HG03354 (cell line): ENCODE data around the gene RCE1.

Source experiments
- ATAC-seq: cut with Tn5 transposase; IDR thresholded peaks from one replicate; pipeline ENCODE4 v1.9.1; 2021; ENCODE audit warnings: mild to moderate bottlenecking; ENCODE audit not compliant: unreplicated experiment, poor library complexity, severe bottlenecking

The RCE1 gene

DNA sequence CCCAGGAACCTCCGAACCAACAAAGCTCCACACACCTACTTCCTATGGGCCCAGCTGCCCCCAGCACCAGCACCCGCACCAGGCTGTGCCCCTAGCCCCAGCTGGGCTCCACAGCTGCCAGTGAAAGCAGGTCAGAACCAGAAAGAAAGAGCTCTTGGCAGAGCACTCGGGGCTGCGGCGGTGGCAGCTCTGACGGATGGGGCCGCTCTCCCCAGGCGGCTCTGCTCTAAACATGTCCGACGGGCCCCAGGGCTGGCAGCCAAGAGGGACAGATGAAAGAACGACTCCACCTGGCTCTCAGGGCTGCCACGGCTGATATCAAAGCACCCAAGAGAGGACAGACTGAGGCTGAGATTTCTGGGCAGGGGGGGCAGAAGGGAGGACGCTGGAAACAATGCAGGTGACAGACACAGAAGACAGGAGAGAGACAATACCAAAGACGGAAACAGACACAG lies 39.3 kb downstream of the RCE1 start:
- no peak for ATAC-seq

DNA sequence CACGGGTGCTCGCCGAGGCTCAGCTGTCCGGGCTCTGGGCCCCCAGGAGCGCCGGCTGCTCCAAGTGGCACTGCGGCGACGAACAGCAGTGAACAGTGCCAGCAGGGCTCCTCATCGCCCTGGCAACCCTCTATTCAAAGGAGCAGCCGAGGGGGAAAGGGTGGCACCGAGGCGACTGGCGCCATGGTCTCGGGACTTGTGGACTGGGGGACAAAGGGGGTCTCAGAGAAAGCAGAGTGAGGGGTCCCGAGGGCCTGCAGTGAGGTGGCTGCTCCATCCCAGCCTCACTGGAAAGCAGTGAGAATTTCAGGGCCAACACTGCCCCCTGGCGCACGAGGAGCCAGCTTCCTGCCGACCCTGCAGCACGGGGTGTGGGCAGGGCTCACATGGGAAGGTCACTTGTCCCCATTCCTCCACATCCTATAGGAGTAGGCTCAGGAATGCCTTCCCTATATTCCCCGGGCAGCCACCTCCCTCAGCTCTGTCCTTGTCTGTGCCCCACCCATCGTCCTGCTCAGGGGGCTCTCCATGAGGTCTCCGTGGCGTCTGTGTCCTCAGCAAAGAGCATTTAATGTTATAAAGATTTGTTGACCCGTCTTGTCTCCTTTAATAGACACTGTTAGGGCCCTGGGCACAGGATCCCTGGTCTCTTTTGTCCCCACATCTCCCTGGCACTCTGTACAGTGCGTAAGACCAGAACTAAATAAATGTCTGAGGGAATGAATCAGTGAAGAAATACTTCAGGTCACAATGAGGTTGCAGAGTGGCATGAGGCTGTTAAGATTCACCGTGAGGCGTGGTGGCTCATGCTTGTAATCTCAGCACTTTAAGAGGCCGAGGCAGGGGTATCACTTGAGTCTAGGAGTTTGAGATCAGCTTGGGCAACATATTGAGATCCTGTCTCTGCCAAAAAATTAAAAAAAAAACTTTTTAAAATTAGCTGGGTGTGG lies 40.0 kb downstream of the RCE1 start:
- ATAC-seq, result no peak

DNA sequence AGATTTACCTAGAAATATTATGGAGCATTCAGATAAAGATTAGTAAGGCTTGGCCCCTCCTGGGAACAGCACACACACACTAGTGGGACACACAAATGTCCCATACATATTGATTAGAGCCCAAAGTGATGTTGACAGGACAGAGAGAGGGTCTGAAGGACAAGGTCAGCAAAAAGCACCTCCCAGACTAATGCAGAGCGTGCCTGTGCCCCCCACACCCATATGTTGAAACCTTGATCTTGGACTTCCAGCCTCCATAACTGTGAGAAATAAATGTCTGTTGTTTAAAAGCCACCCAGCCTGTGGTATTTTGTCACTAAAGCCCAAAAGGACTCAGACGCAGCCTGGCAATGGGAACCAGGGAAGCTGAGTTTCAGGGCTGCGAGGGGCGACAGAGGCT lies 41.2 kb downstream of the RCE1 start:
- ATAC-seq, result no peak

DNA sequence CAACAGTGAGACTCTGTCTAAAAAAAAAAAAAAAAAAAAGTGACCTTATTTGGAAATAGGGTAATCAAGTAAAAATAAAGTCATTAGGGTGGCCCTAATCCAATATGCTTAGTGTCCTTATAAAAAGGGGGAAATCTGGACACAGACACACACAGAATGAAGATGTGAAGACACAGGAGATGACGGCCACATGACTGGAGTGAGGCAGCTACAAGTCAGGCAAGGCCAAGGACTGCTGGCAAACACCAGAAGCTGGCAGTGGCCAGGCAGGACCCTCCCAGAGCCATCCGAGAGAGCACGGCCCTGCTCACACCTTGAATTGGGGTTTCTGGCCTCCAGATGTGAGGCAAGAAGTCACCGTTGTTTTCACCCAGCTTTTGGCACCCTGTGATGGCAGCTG lies 42.2 kb downstream of the RCE1 start:
- ATAC-seq, result no peak

DNA sequence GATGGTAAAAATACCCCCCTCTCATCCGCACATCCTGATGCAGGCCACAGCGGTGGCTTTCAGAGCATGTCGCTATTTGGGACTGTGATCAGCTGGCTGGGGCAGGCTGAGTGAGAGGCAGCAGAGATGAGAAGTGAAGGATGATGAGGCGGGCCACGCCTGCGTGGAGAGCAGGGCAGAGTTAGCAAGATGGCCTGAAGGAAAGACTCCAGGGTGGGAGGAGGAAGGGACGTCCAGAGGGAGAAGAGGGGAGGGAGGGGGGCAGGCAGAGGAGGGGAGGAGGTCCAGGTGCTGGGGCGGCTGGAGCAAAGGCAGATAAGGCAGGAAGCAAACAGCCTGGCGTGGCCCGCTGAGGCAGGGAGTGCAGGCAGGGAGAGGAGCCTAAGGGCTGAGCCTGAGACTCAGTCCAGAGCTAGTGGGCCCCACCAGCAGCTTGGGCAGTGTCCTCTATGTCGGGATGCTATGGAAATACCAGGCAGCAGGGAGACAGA lies 42.8 kb downstream of the RCE1 start:
- no peak for ATAC-seq

DNA sequence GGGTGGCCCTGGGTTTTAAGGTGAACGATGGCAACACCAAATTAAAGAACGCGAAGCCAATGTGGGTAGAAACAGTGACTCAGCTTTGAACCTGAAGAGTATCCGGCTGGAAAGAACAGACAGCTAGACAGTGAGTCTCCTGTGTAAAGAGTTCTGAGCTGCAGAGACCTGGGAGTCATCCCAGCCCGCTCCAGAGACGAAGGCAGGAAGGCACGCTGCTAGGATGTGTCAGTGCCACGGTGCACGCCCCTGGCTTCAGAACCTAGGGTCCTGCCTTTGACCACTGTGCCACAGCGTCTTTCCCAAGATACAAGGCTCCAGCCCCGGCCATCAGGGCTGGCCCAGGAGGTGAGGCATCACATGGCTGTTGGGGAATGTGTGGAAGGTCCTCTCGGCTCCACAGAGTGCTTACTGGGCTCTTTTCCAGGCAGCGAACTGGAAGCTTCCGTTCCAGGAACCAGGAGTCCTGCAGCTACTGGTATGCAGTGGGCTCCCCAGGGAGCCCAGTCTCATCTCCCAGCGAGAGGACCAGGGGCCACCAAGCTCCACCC lies 43.5 kb downstream of the RCE1 start:
- ATAC-seq, result no peak

DNA sequence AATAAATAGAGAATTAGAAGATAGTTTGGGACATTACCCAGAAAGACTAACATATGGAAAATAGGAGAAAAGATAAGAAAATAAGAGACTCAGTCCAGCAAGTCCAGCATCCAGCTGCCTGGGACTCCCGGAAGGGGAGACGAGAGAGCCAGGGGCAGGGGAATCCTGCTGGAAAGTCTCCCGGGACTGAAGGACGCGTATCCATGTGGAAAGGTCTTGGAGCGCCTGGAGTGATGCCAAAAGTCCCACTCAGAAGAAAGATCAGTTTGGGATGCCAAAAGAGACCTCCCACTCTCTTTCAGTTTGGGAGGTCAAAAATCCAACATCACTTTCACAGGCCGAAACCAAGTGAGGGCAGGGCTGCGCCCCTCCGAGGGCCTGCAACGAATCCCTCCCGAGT lies 44.3 kb downstream of the RCE1 start:
- no peak for ATAC-seq

DNA sequence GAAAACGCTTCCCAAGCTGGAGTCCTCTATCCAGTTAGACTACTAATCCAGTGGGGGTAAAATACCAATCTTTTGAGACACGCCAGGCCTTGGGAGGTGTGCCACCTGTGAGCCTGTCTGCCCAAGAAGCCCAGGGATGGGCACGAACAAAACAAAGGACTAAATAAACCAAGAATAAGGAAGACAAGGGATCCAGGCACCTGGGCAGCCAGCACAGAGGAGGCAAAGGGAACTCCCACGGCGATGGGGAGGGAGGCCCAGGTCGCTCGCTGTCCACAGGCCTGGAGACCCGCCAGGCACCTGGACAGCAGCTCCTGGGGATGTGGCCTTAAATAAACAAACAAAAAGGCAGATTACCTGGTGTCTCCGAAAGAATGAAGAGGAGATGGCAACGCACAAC lies 45.0 kb downstream of the RCE1 start:
- ATAC-seq, result no peak

DNA sequence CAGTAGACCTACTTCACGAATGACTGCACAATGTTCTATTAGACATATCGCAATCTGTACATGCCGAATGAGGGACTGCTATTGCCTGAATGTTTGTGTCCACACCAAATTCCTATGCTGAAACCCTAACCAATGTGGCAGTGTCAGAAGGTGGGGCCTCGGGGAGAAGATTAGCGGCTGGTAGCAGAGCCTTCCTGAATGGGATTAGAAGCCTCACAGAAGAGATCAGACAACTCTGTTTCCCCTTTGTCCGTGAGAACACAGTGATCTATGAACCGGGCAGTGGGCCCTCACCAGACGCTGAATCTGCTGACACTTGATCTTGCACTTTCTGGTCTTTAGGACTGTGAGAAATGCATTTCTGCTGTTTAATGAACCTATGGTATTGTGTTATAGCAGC lies 46.7 kb downstream of the RCE1 start:
- no peak for ATAC-seq

DNA sequence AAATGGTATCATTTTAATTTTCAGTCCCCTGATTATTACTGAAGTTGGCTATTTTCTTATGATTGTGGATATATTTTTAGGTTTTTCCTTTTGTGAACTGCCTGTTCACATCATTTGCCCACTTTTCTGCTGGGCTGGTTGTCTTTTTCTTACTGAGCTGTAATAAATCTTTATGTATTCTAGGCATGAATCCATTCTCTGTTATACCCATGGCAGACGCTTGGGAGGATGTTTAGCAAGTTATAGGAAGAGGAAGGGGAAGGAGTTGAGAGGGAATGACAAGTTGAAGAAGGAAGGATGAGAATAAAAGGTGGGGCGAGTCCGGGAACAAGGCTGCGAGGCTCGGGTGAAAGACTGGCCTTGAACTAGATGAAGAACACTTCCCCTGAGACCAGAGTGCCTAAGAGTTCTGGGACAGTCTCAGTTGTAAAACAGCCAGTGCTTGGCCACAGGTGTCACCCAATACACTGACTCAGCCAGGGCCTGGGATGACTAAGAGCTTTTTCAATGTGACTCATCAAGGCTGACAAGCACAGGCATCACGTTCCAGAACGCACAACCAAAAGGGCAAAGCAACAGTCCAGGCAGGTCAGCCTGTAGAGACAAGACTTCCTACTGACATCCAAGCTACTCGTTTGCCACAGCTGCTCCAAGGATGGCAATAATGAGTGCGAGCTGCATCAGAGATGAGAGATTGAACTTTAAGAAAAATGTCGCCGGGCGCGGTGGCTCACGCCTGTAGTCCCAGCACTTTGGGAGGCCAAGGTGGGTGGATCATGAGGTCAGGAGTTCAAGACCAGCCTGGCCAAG lies 48.8 kb downstream of the RCE1 start:
- ATAC-seq, result peak; percentile 83

DNA sequence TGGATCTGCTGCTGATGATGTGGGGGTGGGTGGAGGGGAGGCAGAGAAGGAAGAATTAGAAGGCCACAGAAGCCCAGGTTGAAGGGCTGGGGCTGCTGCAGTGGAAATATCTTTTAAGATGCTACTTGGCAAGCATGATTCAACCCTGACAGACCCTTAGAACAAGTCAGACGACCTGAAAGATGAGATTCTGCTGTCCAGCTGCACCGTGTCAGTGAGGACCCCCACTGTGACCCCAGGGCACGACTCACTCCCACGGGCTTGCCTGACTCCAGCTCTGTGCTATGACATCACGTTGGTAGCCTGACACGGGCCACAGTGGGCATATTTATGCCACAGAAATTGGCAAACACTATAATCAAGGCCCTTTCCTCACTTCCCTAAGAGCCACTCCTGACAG lies 49.7 kb downstream of the RCE1 start:
- ATAC-seq, result no peak

DNA sequence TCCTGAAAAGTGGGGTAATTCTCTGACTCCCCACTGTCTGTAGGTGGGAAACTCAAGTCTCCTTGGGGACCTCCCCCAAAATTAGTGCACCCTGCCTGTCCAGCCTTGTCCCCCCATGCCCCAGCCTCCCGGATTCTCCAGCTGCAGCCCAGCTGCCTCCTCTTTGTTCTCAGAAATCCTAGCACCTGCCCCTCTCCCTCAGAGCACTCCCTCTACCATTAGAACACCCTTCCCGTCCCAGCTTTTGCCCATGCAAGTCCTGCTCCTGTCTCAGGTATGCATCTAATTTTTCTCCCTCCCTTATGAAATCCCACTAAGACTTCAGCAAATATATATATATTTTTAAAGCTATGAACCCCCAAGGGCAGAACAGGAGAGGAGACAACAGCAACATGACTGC lies 50.9 kb downstream of the RCE1 start:
- ATAC-seq, result no peak
